Subcutaneous adipose tissue (tissue), 4 donors: ENCODE measurements around the gene LY6G5C. TPM values are rescaled to one million over a fixed set of nuclear protein-coding genes. Genes with fewer than 3 reads are reported as not detected.

ENCODE experiments used
- total RNA-seq, 4 donors: library from RNA; depleted of rRNA; stranded (reverse); fragments of >200 nt; gene quantifications; one replicate each; pipeline ENCODE4 v1.1.0, GENCODE V29; 2016
- TF ChIP-seq, protein P1 (sequence below): fragments of 450-650 bp; IDR thresholded peaks from one replicate; pipeline ENCODE4 v1.5.1; 2016; ENCODE audit warnings: low read depth, mild to moderate bottlenecking, control low read depth, antibody characterized with exemption, moderate library complexity

The LY6G5C gene, protein sequence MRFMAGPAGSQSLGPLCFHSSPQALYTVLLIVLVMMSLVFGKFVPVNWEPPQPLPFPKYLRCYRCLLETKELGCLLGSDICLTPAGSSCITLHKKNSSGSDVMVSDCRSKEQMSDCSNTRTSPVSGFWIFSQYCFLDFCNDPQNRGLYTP
- 1 to 10 TPM in 2 of 4 donors, not detected in 2; 1.4 to 1.5 TPM for total RNA-seq

DNA sequence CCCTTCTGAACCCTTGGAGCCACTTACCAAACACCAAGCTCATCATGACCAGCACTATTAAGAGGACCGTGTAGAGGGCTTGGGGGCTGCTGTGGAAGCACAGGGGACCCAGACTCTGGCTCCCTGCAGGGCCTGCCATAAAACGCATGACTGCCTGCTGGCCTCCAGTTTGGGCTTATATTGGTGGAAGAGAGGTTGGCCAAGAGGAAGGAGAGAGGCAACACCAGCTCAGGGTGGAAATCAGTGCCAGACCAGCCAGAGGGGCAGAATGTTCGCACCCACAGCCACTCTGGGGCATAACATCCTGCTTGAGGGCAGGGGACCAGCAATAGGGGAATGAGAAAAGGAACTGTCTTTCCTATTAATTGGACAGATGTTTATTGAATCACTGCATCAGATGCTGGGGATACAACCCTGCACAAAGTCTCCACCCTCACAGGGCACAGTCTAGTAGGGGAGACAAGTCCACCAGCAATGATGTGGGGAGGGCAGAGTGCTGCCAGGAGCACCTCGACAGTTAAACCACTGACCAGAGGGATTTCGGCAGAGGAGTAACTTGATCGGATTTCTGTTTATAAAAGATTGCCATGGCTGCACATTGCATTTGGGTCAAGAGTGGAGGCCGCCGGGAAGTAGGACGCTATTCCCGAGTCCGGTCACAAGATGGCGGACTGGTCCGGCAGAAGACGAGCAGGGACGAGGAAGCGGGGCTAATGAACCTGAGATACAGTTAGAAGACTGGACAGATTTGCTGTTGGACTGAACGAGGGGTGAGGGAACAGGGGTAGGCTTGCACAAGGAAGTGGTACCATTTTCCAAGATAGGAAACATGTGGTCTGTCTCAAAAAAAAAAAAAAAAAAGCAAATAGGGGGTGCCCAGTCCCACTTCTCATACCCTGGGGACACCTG, at the start of gene LY6G5C:
LY6G5C (minus strand) TSS at position 842 of the 909 bp plus-strand sequence; CDS start at position 148, 694 bp downstream.
- TF ChIP-seq, protein P1, sequence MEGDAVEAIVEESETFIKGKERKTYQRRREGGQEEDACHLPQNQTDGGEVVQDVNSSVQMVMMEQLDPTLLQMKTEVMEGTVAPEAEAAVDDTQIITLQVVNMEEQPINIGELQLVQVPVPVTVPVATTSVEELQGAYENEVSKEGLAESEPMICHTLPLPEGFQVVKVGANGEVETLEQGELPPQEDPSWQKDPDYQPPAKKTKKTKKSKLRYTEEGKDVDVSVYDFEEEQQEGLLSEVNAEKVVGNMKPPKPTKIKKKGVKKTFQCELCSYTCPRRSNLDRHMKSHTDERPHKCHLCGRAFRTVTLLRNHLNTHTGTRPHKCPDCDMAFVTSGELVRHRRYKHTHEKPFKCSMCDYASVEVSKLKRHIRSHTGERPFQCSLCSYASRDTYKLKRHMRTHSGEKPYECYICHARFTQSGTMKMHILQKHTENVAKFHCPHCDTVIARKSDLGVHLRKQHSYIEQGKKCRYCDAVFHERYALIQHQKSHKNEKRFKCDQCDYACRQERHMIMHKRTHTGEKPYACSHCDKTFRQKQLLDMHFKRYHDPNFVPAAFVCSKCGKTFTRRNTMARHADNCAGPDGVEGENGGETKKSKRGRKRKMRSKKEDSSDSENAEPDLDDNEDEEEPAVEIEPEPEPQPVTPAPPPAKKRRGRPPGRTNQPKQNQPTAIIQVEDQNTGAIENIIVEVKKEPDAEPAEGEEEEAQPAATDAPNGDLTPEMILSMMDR: no peak

- TF ChIP-seq, protein P1: no peak
These were observed 49.2 kb upstream of the LY6G5C start for GRCh38 chr6:31729979-31730630.

GRCh38 chr6:31729515-31729978, 48.7 kb upstream of the LY6G5C start:
- TF ChIP-seq, protein P1: no peak

DNA sequence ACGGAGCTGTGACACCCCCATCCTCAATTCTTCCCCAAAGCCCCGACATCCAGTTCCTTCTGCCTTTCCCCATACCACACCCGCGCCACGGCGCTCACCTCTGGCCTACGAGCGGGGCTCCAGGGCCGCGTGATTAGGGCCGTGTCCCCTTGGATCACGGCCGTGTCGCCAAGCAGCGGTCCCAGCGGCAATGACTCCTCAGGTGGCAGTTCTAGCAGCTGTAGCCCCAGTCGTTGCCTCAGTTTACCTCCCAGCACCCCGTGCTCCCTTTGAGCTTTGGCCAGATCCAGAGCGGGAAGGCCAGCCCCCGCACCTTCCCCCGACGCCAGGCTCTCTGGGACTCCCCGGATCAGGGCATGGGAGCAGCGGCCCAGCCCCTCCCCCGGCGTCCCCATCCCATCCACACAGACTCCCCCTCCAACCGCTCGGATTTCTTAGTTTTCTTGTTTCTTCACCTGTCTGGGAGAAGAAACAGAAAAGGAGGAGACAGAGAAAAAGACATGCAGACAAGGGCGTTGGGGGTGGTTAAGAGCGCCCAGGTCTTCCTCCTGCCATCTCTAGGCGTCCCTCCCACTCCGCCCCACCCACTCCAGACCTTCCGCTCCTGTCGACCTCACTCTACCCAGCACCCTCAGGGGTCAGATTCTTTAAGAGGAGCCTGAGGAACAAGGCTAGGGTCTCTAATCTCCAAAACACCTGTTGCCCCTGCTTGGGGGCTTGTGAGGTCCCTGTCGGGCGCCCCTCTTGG, 48.1 kb upstream of the LY6G5C start, which contains the start of gene DDAH2:
DDAH2 (minus strand) TSS at position 533 of the 748 bp plus-strand sequence; CDS start at position 395, 138 bp downstream.
- TF ChIP-seq, protein P1: no peak

GRCh38 chr6:31727717-31728671, 47.1 kb upstream of the LY6G5C start:
- TF ChIP-seq, protein P1: no peak

- TF ChIP-seq, protein P1: no peak
These were observed 46.3 kb upstream of the LY6G5C start for GRCh38 chr6:31727034-31727716.
